GM12873 (cell line): ENCODE results near the gene PRR9.

Experiments used
- TF ChIP-seq, protein P1 (sequence below): IDR thresholded peaks from 2 replicates; pipeline ENCODE4 v1.5.1; 2012; ENCODE audit warnings: low read depth, mild to moderate bottlenecking, moderate library complexity, low read length, control low read depth; ENCODE audit not compliant: insufficient read depth; ENCODE audit errors: missing control alignments

PRR9 gene

DNA sequence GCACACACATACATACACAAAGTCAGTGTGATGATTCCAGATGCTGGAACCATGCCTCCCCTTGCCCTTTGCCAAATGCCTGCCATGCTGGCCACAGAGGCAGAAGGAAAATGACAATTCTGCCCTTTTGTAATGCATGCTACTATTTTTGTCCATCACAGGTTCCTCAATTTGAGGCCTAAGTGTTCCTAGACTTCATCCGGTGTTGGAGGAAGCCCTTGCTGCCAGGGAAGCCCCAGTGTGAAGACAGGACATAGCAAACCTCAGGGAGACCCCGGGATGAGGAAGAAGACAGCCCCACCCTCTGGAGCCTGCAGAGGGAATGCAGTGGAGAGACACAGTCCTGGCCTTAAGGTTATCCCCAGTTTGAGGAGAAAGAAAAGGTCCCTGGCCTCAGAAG lies 14.4 kb downstream of the PRR9 start:
- TF ChIP-seq, protein P1, sequence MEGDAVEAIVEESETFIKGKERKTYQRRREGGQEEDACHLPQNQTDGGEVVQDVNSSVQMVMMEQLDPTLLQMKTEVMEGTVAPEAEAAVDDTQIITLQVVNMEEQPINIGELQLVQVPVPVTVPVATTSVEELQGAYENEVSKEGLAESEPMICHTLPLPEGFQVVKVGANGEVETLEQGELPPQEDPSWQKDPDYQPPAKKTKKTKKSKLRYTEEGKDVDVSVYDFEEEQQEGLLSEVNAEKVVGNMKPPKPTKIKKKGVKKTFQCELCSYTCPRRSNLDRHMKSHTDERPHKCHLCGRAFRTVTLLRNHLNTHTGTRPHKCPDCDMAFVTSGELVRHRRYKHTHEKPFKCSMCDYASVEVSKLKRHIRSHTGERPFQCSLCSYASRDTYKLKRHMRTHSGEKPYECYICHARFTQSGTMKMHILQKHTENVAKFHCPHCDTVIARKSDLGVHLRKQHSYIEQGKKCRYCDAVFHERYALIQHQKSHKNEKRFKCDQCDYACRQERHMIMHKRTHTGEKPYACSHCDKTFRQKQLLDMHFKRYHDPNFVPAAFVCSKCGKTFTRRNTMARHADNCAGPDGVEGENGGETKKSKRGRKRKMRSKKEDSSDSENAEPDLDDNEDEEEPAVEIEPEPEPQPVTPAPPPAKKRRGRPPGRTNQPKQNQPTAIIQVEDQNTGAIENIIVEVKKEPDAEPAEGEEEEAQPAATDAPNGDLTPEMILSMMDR = no peak

- TF ChIP-seq, protein P1 = no peak
These were observed 15.2 kb downstream of the PRR9 start for GRCh38 chr1:153232553-153232952.

DNA sequence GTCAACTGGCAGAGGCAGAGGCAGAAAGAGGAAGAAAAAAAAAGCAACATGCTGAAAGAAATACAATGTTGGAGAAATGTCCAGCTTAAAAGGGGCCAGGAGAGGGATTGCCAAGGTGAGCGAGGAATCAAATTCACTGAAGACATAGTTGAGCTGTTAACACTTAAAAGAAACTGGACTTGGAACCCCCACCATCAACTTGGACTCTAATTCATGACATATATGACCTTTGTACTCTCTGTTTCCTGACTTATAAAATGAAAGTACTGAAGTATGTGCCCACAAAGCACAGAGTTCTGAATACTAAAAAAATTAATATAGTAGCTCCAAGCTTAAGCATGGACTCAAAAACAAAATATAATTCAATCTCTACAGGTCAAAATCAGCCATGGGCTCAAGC lies 16.1 kb downstream of the PRR9 start:
- TF ChIP-seq, protein P1 = no peak

DNA sequence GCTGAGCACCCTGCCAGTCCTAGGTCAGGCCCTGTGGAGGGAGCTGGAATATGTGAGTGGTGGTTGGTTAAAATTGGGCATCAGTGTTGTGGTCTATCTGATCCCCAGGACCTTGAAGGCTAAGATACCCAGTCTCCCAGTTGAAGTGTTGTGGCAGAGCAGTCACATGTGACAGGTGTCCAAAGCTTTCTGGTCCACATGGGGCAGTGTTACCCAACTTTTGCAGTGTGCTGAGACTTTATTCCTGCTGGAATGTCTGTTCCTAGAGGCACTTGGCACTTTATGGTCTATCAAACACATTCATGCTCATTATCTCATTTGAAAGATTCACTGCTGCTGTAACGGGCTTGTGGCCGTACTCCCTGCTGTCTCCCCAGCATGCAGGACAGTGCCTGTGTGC lies 21.1 kb downstream of the PRR9 start:
- TF ChIP-seq, protein P1 = peak; percentile 47

- TF ChIP-seq, protein P1 = no peak
These were observed 24.8 kb downstream of the PRR9 start for GRCh38 chr1:153242160-153242559.

- TF ChIP-seq, protein P1 = no peak
These were observed 28.1 kb downstream of the PRR9 start for GRCh38 chr1:153245466-153245865.

DNA sequence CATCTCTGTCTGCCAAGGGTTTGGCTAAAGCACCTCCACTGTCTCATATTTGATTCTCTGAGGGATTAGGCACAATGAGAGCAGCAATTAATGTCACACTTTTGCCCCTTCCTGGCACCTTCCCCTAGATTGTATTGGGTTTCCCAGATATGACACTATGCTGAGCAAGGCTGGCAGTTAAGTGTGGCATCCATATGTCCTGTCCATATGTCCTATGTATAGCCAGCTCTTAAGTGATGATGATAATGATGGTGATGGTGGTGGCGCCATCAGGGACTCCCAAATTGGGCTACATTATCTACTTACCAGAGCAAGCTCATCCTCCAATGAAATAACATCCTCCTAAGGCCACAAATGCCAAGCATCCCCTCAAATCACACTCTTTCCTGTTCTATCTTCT lies 28.6 kb downstream of the PRR9 start:
- TF ChIP-seq, protein P1 = no peak
